Measurements from ENCODE around the gene PRR20A.
"Not testable (repeated sequence)": the region's sequence is repeated elsewhere in the genome, so short reads cannot be mapped to it uniquely, and the experiment has no call there.

The PRR20A gene

DNA sequence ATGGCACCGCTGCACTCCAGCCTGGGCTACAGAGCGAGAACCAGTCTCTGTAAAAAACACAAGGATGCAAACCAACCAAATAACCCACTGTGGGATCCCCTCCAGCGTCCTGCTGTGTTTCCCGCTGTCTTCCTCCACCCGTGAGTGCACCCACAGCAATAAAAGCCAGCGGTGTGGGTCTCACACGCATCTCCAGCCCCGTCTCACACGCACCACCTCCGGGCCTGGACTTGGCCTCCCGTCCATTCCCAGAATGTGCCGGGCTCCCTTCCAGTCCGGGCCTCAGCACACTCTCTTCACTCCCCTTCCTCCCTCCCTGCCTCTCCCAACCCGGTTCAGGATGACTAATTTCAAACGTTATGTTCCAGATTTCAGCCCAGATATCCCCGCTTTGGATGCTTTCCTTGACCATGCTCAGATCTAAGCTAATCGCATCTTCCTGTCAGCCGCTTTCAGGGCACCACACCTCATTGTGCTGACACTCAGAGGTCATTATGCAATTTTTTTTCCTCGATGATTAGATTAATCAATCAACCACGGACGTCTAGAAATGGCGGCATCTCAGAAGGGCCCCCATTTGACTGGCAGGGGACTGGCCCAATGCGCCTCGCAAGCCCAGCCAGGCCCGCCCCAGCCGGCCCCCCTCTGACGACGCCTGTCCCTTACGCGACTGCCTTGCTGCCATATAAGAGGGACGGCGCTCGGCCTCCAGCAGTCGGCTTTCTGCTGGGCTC, at the start of gene PRR20A:
Gene PRR20A (plus strand): TSS at position 684 of the 734 bp plus-strand sequence. CDS start 387 bp downstream, outside the sequence.
- H3K4me1 ChIP-seq (ENCODE audit: control insufficient read depth, insufficient read depth, low read length); H3K27me3 ChIP-seq (ENCODE audit: control insufficient read depth, insufficient read depth, low read length); H3K4me3 ChIP-seq (ENCODE audit: low read length); H3K27ac ChIP-seq (ENCODE audit: low read length); H3K9me3 ChIP-seq (ENCODE audit: control insufficient read depth, insufficient read depth, low read length); DNase-seq (ENCODE audit: low read depth, low spot score); H3K36me3 ChIP-seq (ENCODE audit: control insufficient read depth, insufficient read depth, low read length): not testable (repeated sequence)
- no CpG with 5 or more reads among the region's 34 CpGs for WGBS (ENCODE audit: insufficient coverage, insufficient read length)

DNA sequence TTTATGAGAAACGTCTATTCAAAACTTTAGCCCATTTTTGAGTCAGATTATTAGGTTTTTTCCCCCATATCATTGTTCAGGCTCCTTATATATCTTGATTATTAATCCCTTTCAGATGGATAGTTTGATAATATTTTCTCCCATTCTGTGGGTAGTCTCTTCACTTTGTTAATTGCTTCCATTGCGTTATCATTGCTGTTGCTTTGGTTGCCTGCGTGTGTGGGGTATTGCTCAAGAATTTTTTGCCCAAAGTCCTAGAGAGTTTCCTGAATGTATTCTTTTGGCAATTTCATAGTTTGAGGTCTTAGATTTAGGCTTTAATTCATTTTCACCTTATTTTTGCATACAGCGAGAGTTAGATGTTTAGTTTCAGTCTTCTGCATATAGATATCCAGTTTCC, 25.8 kb upstream of the PRR20A start:
- H3K27ac ChIP-seq (ENCODE audit: low read length), result no peak overlapping the region
- no peak overlapping the region for H3K4me3 ChIP-seq (ENCODE audit: low read length)
- WGBS (ENCODE audit: insufficient coverage, insufficient read length), result no CpG with 5 or more reads among the region's 4 CpGs
- no peaks in the 10 kb centered on the region for H3K4me1 ChIP-seq (ENCODE audit: control insufficient read depth, insufficient read depth, low read length)
- H3K27me3 ChIP-seq (ENCODE audit: control insufficient read depth, insufficient read depth, low read length), result no peaks in the 10 kb centered on the region
- no peaks in the 10 kb centered on the region for H3K36me3 ChIP-seq (ENCODE audit: control insufficient read depth, insufficient read depth, low read length)
- H3K9me3 ChIP-seq (ENCODE audit: control insufficient read depth, insufficient read depth, low read length), result no peaks in the 10 kb centered on the region
- no peak for DNase-seq (ENCODE audit: low read depth, low spot score)

DNA sequence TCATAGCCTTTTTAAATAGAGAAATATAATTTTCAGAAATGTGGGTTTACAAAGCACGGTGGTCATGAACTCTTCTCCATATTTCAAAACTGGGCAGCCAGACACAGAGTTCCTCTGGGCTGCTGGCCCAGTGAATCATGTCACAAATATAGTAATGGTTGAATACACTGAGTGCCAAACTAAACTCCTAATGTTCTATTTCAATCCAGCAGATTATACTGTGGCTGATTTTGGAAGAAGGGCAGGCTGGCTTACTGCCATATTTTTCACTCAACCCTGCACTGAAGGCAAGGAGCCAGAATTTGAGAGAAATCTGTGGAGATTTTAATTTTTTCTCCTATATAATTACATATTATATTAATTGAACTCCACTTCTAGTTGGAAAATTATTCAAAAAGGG, 17.0 kb upstream of the PRR20A start:
- no peak for DNase-seq (ENCODE audit: low read depth, low spot score)
- Histone ChIP-seq H3K27me3 (ENCODE audit: control insufficient read depth, insufficient read depth, low read length) (no peaks in the 10 kb centered on the region), H3K4me3 (ENCODE audit: low read length) (no peak overlapping the region), H3K4me1 (ENCODE audit: control insufficient read depth, insufficient read depth, low read length) (no peaks in the 10 kb centered on the region), H3K36me3 (ENCODE audit: control insufficient read depth, insufficient read depth, low read length) (no peaks in the 10 kb centered on the region), H3K9me3 (ENCODE audit: control insufficient read depth, insufficient read depth, low read length) (no peaks in the 10 kb centered on the region), H3K27ac (ENCODE audit: low read length) (no peak overlapping the region)
- WGBS (ENCODE audit: insufficient coverage, insufficient read length), result no CpG with 5 or more reads among the region's 1 CpG

GRCh38 chr13:57128909-57129308, 11.8 kb upstream of the PRR20A start:
- no peaks in the 10 kb centered on the region for H3K9me3 ChIP-seq (ENCODE audit: control insufficient read depth, insufficient read depth, low read length)
- WGBS (ENCODE audit: insufficient coverage, insufficient read length), result no CpG with 5 or more reads among the region's 6 CpGs
- H3K4me3 ChIP-seq (ENCODE audit: low read length), result no peak overlapping the region
- H3K27me3 ChIP-seq (ENCODE audit: control insufficient read depth, insufficient read depth, low read length), result no peaks in the 10 kb centered on the region
- no peaks in the 10 kb centered on the region for H3K4me1 ChIP-seq (ENCODE audit: control insufficient read depth, insufficient read depth, low read length)
- H3K27ac ChIP-seq (ENCODE audit: low read length), result no peak overlapping the region
- DNase-seq (ENCODE audit: low read depth, low spot score), result peak; percentile 16
- no peaks in the 10 kb centered on the region for H3K36me3 ChIP-seq (ENCODE audit: control insufficient read depth, insufficient read depth, low read length)

DNA sequence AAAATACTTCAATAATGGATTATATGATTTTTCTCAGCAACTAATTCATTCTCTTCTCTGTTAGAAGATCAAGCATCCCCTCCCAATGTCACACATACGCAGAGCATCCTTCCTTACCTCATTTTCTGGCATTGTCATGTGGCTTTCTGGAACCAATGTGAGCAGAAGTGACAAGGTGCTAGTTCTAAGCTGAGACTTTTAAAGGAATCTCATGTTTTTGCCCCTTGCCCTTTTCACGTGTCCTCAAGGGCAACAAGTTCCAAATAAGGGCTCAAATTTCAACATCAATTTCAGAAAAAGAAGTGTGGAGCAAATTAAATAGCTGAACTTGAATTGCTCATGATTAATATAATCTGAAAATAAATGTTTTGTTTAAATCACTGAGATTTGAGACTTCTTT, 4.6 kb upstream of the PRR20A start:
- WGBS (ENCODE audit: insufficient coverage, insufficient read length), result no CpG with 5 or more reads among the region's 2 CpGs
- H3K27me3 ChIP-seq (ENCODE audit: control insufficient read depth, insufficient read depth, low read length), result no peaks in the 10 kb centered on the region
- H3K9me3 ChIP-seq (ENCODE audit: control insufficient read depth, insufficient read depth, low read length), result no peaks in the 10 kb centered on the region
- H3K27ac ChIP-seq (ENCODE audit: low read length), result no peak overlapping the region
- H3K4me1 ChIP-seq (ENCODE audit: control insufficient read depth, insufficient read depth, low read length), result no peaks in the 10 kb centered on the region
- H3K36me3 ChIP-seq (ENCODE audit: control insufficient read depth, insufficient read depth, low read length), result no peaks in the 10 kb centered on the region
- no peak for DNase-seq (ENCODE audit: low read depth, low spot score)
- H3K4me3 ChIP-seq (ENCODE audit: low read length), result no peak overlapping the region

DNA sequence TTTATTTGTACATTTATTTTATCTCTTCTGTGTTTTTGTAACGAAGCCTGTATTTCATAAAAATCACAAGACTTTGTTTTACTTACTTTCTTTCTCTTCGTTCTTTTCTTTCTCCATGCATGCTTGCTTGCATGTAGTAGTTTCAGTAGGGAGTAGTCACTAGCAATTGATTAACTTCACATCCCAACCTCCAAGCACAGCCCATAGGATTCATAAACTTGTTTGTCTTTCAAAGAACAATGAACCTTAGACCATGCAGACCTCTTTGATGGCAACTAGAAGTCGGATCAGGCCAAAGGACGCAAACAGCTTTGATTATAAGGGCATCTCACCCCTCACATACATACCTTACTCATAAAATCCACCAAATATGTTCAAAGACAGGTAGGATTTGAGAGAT, 3.1 kb upstream of the PRR20A start:
- no peak overlapping the region for H3K27ac ChIP-seq (ENCODE audit: low read length)
- H3K27me3 ChIP-seq (ENCODE audit: control insufficient read depth, insufficient read depth, low read length), result no peaks in the 10 kb centered on the region
- WGBS (ENCODE audit: insufficient coverage, insufficient read length), result no CpG with 5 or more reads among the region's 4 CpGs
- H3K4me1 ChIP-seq (ENCODE audit: control insufficient read depth, insufficient read depth, low read length), result no peaks in the 10 kb centered on the region
- no peaks in the 10 kb centered on the region for H3K36me3 ChIP-seq (ENCODE audit: control insufficient read depth, insufficient read depth, low read length)
- H3K4me3 ChIP-seq (ENCODE audit: low read length), result no peak overlapping the region
- no peaks in the 10 kb centered on the region for H3K9me3 ChIP-seq (ENCODE audit: control insufficient read depth, insufficient read depth, low read length)
- DNase-seq (ENCODE audit: low read depth, low spot score), result no peak

GRCh38 chr13:57138988-57139387, 1.7 kb upstream of the PRR20A start:
- no CpG with 5 or more reads among the region's 5 CpGs for WGBS (ENCODE audit: insufficient coverage, insufficient read length)
- no peak overlapping the region for H3K4me3 ChIP-seq (ENCODE audit: low read length)
- no peaks in the 10 kb centered on the region for H3K4me1 ChIP-seq (ENCODE audit: control insufficient read depth, insufficient read depth, low read length)
- no peaks in the 10 kb centered on the region for H3K9me3 ChIP-seq (ENCODE audit: control insufficient read depth, insufficient read depth, low read length)
- no peak overlapping the region for H3K27ac ChIP-seq (ENCODE audit: low read length)
- DNase-seq (ENCODE audit: low read depth, low spot score), result no peak
- H3K27me3 ChIP-seq (ENCODE audit: control insufficient read depth, insufficient read depth, low read length), result no peaks in the 10 kb centered on the region
- no peaks in the 10 kb centered on the region for H3K36me3 ChIP-seq (ENCODE audit: control insufficient read depth, insufficient read depth, low read length)

DNA sequence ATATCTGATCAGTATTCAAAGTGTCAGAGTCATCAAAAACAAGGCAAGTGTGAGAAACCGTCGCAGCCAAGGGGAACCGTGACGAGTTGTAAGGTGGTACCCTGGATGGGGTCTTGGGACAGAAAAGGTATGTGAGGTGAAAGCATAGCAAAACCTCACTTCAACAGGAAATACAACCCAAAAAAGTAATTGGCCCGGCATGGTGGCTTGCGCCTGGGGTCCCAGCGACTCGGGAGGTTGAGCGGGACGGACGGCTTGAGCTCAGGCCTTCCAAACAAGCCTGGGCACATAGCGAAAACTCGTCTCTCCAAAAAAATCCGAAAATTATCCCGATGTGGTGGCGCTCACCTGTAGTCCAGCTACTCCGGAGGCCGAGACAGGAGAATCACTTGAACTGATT, 937 bp upstream of the PRR20A start:
- H3K4me1 ChIP-seq (ENCODE audit: control insufficient read depth, insufficient read depth, low read length); H3K9me3 ChIP-seq (ENCODE audit: control insufficient read depth, insufficient read depth, low read length); H3K27ac ChIP-seq (ENCODE audit: low read length); DNase-seq (ENCODE audit: low read depth, low spot score); H3K36me3 ChIP-seq (ENCODE audit: control insufficient read depth, insufficient read depth, low read length); H3K4me3 ChIP-seq (ENCODE audit: low read length); H3K27me3 ChIP-seq (ENCODE audit: control insufficient read depth, insufficient read depth, low read length): not testable (repeated sequence)
- no CpG with 5 or more reads among the region's 18 CpGs for WGBS (ENCODE audit: insufficient coverage, insufficient read length)

DNA sequence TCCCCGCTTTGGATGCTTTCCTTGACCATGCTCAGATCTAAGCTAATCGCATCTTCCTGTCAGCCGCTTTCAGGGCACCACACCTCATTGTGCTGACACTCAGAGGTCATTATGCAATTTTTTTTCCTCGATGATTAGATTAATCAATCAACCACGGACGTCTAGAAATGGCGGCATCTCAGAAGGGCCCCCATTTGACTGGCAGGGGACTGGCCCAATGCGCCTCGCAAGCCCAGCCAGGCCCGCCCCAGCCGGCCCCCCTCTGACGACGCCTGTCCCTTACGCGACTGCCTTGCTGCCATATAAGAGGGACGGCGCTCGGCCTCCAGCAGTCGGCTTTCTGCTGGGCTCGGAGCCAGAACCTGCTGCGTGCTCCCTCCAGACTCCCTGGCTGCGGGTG, 6.5 kb downstream of the PRR20A start, which contains the start of gene PRR20B:
Gene PRR20B (plus strand): TSS at position 301 of the 400 bp plus-strand sequence. CDS start 387 bp downstream, outside the sequence.
- no CpG with 5 or more reads among the region's 22 CpGs for WGBS (ENCODE audit: insufficient coverage, insufficient read length)
- not testable (repeated sequence) for H3K9me3 ChIP-seq (ENCODE audit: control insufficient read depth, insufficient read depth, low read length); H3K4me1 ChIP-seq (ENCODE audit: control insufficient read depth, insufficient read depth, low read length); DNase-seq (ENCODE audit: low read depth, low spot score); H3K27ac ChIP-seq (ENCODE audit: low read length); H3K36me3 ChIP-seq (ENCODE audit: control insufficient read depth, insufficient read depth, low read length); H3K4me3 ChIP-seq (ENCODE audit: low read length); H3K27me3 ChIP-seq (ENCODE audit: control insufficient read depth, insufficient read depth, low read length)

GRCh38 chr13:57148106-57148505, 7.4 kb downstream of the PRR20A start:
- not testable (repeated sequence) for H3K27ac ChIP-seq (ENCODE audit: low read length); H3K9me3 ChIP-seq (ENCODE audit: control insufficient read depth, insufficient read depth, low read length)
- WGBS (ENCODE audit: insufficient coverage, insufficient read length), result no CpG with 5 or more reads among the region's 14 CpGs

DNA sequence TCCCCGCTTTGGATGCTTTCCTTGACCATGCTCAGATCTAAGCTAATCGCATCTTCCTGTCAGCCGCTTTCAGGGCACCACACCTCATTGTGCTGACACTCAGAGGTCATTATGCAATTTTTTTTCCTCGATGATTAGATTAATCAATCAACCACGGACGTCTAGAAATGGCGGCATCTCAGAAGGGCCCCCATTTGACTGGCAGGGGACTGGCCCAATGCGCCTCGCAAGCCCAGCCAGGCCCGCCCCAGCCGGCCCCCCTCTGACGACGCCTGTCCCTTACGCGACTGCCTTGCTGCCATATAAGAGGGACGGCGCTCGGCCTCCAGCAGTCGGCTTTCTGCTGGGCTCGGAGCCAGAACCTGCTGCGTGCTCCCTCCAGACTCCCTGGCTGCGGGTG, 13.0 kb downstream of the PRR20A start, which contains the start of gene PRR20C:
Gene PRR20C (plus strand): TSS at position 301 of the 400 bp plus-strand sequence. CDS start 387 bp downstream, outside the sequence.
- not testable (repeated sequence) for H3K36me3 ChIP-seq (ENCODE audit: control insufficient read depth, insufficient read depth, low read length)
- WGBS (ENCODE audit: insufficient coverage, insufficient read length), result no CpG with 5 or more reads among the region's 22 CpGs

More at GRCh38 chr13:57148106-57148505, 7.4 kb downstream of the PRR20A start:
- DNase-seq (ENCODE audit: low read depth, low spot score); H3K36me3 ChIP-seq (ENCODE audit: control insufficient read depth, insufficient read depth, low read length); H3K4me1 ChIP-seq (ENCODE audit: control insufficient read depth, insufficient read depth, low read length); H3K4me3 ChIP-seq (ENCODE audit: low read length); H3K27me3 ChIP-seq (ENCODE audit: control insufficient read depth, insufficient read depth, low read length): not testable (repeated sequence)

More for the DNA sequence above, 13.0 kb downstream of the PRR20A start, which contains the start of gene PRR20C:
- not testable (repeated sequence) for H3K9me3 ChIP-seq (ENCODE audit: control insufficient read depth, insufficient read depth, low read length); DNase-seq (ENCODE audit: low read depth, low spot score); H3K4me3 ChIP-seq (ENCODE audit: low read length); H3K27ac ChIP-seq (ENCODE audit: low read length); H3K27me3 ChIP-seq (ENCODE audit: control insufficient read depth, insufficient read depth, low read length); H3K4me1 ChIP-seq (ENCODE audit: control insufficient read depth, insufficient read depth, low read length)

Data from iPS DF 6.9 (cell line).